NCI-H446 (cell line): ENCODE results near the gene CLK4.

Source experiments
- DNase-seq, 2 experiments: peaks; one replicate each; lab custom pipeline; 2025; lab: John Stamatoyannopoulos, UW

Gene CLK4

DNA sequence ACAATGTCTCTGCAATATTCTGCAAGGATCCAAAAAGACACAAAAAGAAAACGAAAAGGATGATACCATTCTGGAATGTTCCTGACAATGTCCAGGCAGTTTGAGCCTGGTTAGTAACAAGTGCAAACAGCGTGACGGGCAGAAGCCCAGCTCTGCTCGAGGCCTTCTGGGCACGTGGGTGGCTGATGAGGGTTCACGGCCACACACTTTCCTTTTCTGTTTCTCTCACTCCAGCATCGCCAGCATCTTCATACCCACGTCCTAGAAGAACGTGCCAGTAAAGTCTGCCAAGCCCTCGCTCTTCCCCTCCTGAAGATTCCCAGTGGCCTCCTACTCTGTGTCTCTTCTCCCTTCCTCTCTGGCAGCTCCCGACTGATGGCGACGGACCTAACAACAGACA, 73.3 kb downstream of the CLK4 start:
- no peak for DNase-seq
